HCT116 (cell line): Measurements from ENCODE around the gene SZRD1. TPM values are rescaled to one million over a fixed set of nuclear protein-coding genes. Genes with fewer than 3 reads are reported as not detected.

Experiments used
- ATAC-seq: fragments of 200-7000 bp; cut with Tn5 transposase; 2 replicates; pipeline ENCODE4 v1.9.1; 2020; ENCODE audit warnings: mild to moderate bottlenecking, moderate library complexity
- BruUV-seq: library from RNA; stranded (reverse); fragments of 400-500 nt; replicated peaks from 2 replicates; lab custom pipeline; 2021; lab: Mats Ljungman, UMichigan
- CTCF ChIA-PET: fragments of 300-600 bp; sonication (Branson Sonifier 250); formaldehyde crosslinking; loops from one replicate; lab custom pipeline; 2021; ENCODE audit warnings: antibody characterized with exemption; lab: Charles Lee
- POLR2A ChIA-PET: fragments of 300-600, 350-600 bp; sonication (Branson Sonifier 250); formaldehyde crosslinking; loops from one replicate; lab custom pipeline; 2021; ENCODE audit warnings: antibody characterized with exemption; lab: Charles Lee
- RAD21 ChIA-PET, 2 experiments: fragments of 300-600 bp; sonication (Branson Sonifier 250); formaldehyde crosslinking; loops; one replicate each; lab custom pipeline; 2023; ENCODE audit warnings: low total read pairs in 2 of 2; ENCODE audit not compliant: uncharacterized antibody in 2 of 2, unreplicated experiment in 2 of 2, low non-redundant PET in 1 of 2; lab: Charles Lee
- DNase-seq: peaks from one replicate; pipeline ENCODE4 v3.0.0-alpha.2; 2010; ENCODE audit warnings: low read depth, low spot score
- H2AFZ ChIP-seq: fragments of 200-600 bp; shearing (Covaris generic), sonication (generic); 2 replicates; pipeline ENCODE4 v1.6.1; 2017; ENCODE audit warnings: low read depth, mixed run types, mixed read lengths, antibody characterized with exemption, low read length; ENCODE audit not compliant: poor library complexity, severe bottlenecking
- H3K27ac ChIP-seq: 2 replicates; pipeline ENCODE4 v1.5.1; 2012; ENCODE audit warnings: low read depth, low read length
- H3K27me3 ChIP-seq: fragments of 200-600 bp; sonication (generic); 2 replicates; pipeline ENCODE4 v1.6.1; 2016; ENCODE audit warnings: mixed run types, low read length, mixed read lengths; ENCODE audit not compliant: insufficient read depth
- H3K36me3 ChIP-seq, 2 experiments: fragments of 200-500 bp in 1 of 2; fragments of 200-600 bp in 1 of 2; sonication (Bioruptor generic) in 1 of 2; sonication (generic) in 1 of 2; 2 replicates each; pipeline versions ENCODE4 v1.5.1 to v1.6.1; 2014 to 2016; ENCODE audit warnings: low read length in 2 of 2, inconsistent platforms in 1 of 2, mixed read lengths in 1 of 2, mixed run types in 1 of 2; ENCODE audit not compliant: insufficient read depth in 2 of 2, control insufficient read depth in 1 of 2
- H3K4me1 ChIP-seq, 2 experiments: fragments of 200-600 bp in 1 of 2; sonication (generic) in 1 of 2; 2 replicates each; pipeline versions ENCODE4 v1.5.1 to v1.6.1; 2012 to 2017; ENCODE audit warnings: low read length in 2 of 2, inconsistent platforms in 1 of 2, mild to moderate bottlenecking in 1 of 2, mixed read lengths in 1 of 2, mixed run types in 1 of 2, moderate library complexity in 1 of 2; ENCODE audit not compliant: insufficient read depth in 2 of 2, control insufficient read depth in 1 of 2
- H3K4me2 ChIP-seq: fragments of 200-600 bp; sonication (generic); 2 replicates; pipeline ENCODE4 v1.6.1; 2017; ENCODE audit warnings: mixed run types, low read length, mixed read lengths
- H3K4me3 ChIP-seq, 2 experiments: fragments of 200-600 bp in 1 of 2; sonication (generic) in 1 of 2; replicated peaks in 1 of 2; 2 replicates each; pipeline ENCODE4 v1.5.1; 2011 to 2016; ENCODE audit warnings: low read length in 2 of 2, control low read depth in 1 of 2, low read depth in 1 of 2, mild to moderate bottlenecking in 1 of 2, mixed read lengths in 1 of 2, mixed run types in 1 of 2
- H3K79me2 ChIP-seq: fragments of 200-600 bp; sonication (generic); 2 replicates; pipeline ENCODE4 v1.6.1; 2017; ENCODE audit warnings: mild to moderate bottlenecking, mixed run types, low read length, moderate library complexity, mixed read lengths; ENCODE audit not compliant: insufficient read depth
- H3K9ac ChIP-seq: fragments of 200-600 bp; sonication (generic); 2 replicates; pipeline ENCODE4 v1.6.1; 2016; ENCODE audit warnings: low read length, mixed read lengths
- H3K9me2 ChIP-seq: fragments of 200-600 bp; sonication (generic), shearing (Covaris generic); 2 replicates; pipeline ENCODE4 v1.6.1; 2017; ENCODE audit warnings: mixed run types, mild to moderate bottlenecking, moderate library complexity; ENCODE audit not compliant: insufficient read depth
- H3K9me3 ChIP-seq, 2 experiments: fragments of 200-500 bp in 1 of 2; fragments of 200-600 bp in 1 of 2; sonication (Bioruptor generic) in 1 of 2; sonication (generic) in 1 of 2; 2 replicates each; pipeline ENCODE4 v1.6.1; 2014 to 2017; ENCODE audit warnings: low read length in 2 of 2, mixed read lengths in 2 of 2, inconsistent platforms in 1 of 2, low read depth in 1 of 2, mild to moderate bottlenecking in 1 of 2, mixed run types in 1 of 2, moderate library complexity in 1 of 2; ENCODE audit not compliant: control insufficient read depth in 1 of 2, insufficient read depth in 1 of 2
- H4K20me1 ChIP-seq: fragments of 200-600 bp; sonication (generic), shearing (Covaris generic); 2 replicates; pipeline ENCODE4 v1.6.1; 2017; ENCODE audit warnings: mixed run types, mild to moderate bottlenecking, moderate library complexity; ENCODE audit not compliant: insufficient read depth
- ATF3 ChIP-seq: IDR thresholded peaks from 2 replicates; pipeline ENCODE4 v1.6.1; 2012
- CBX3 ChIP-seq: IDR thresholded peaks from 2 replicates; pipeline ENCODE4 v1.6.1; 2012; ENCODE audit warnings: low read depth
- CEBPB ChIP-seq: IDR thresholded peaks from 2 replicates; pipeline ENCODE4 v1.6.1; 2012; ENCODE audit warnings: low read depth
- EGR1 ChIP-seq: IDR thresholded peaks from 2 replicates; pipeline ENCODE4 v1.6.1; 2012; ENCODE audit warnings: low read depth
- EZH2phosphoT487 ChIP-seq: fragments of 200-600 bp; IDR thresholded peaks from 2 replicates; pipeline ENCODE4 v1.6.1; 2018; ENCODE audit warnings: antibody characterized with exemption, borderline replicate concordance
- JUND ChIP-seq: IDR thresholded peaks from 2 replicates; pipeline ENCODE4 v1.6.1; 2012
- MAX ChIP-seq: IDR thresholded peaks from 2 replicates; pipeline ENCODE4 v1.6.1; 2012
- REST ChIP-seq: IDR thresholded peaks from 2 replicates; pipeline ENCODE4 v1.6.1; 2012; ENCODE audit warnings: low read depth
- SIN3A ChIP-seq: IDR thresholded peaks from 2 replicates; pipeline ENCODE4 v1.6.1; 2012; ENCODE audit warnings: low read depth
- SP1 ChIP-seq: IDR thresholded peaks from 2 replicates; pipeline ENCODE4 v1.6.1; 2012; ENCODE audit warnings: low read depth
- ZFX ChIP-seq: fragments of 450-650 bp; IDR thresholded peaks from 2 replicates; pipeline ENCODE4 v1.6.1; 2017
- ZNF274 ChIP-seq: fragments of 200-500 bp; sonication (Bioruptor generic); IDR thresholded peaks from 2 replicates; pipeline ENCODE4 v1.6.1; 2014; ENCODE audit warnings: mild to moderate bottlenecking, low read depth, low read length, inconsistent platforms
- intact Hi-C: fragments of 100-400 bp; cut with micrococcal nuclease; formaldehyde crosslinking; loops from 2 replicates; pipeline ENCODE4 v1.10.0; 2022
- total RNA-seq: library from RNA; stranded (reverse); gene quantifications from one replicate; pipeline ENCODE4 v1.2.1, GENCODE V29; 2021; ENCODE audit not compliant: unreplicated experiment

The SZRD1 gene
- total RNA-seq, 1 experiment from 2014 or later = 141 TPM

GRCh38 chr1:16433030-16433429 lies 66.0 kb downstream of the SZRD1 start:
- DNase-seq (no peak), ATAC-seq (no peak)
- ChIA-PET POLR2A (no interaction called here), RAD21 (no interaction called here), CTCF (no interaction called here)
- Histone ChIP-seq H3K4me2 (no peak overlapping the region), H3K4me3 (no peak overlapping the region), H3K36me3 (no peaks in the 10 kb centered on the region), H3K4me1 (peaks cover 0 to 4% of the 10 kb centered on the region in 2 experiments; a peak in 1 of 4 replicates), H3K27me3 (no peaks in the 10 kb centered on the region), H3K27ac (no peak overlapping the region), H3K9me3 (no peaks in the 10 kb centered on the region), H3K9me2 (no peaks in the 10 kb centered on the region), H4K20me1 (no peaks in the 10 kb centered on the region), H2AFZ (no peak overlapping the region), H3K9ac (no peak overlapping the region), H3K79me2 (no peaks in the 10 kb centered on the region)
- intact Hi-C loops = no loop called here
- TF ChIP-seq REST (no peak), EZH2phosphoT487 (no peak), ZNF274 (no peak), ZFX (no peak)
- no TSS peak for BruUV-seq

GRCh38 chr1:16434007-16434406 lies 67.0 kb downstream of the SZRD1 start:
- no peaks in the 10 kb centered on the region for H3K36me3 ChIP-seq
- H3K27me3 ChIP-seq = no peaks in the 10 kb centered on the region
- no peaks in the 10 kb centered on the region for H3K79me2 ChIP-seq
- H3K9ac ChIP-seq = no peak overlapping the region
- DNase-seq (no peak), ATAC-seq (no peak)
- CTCF ChIA-PET = no interaction called here
- POLR2A ChIA-PET = no interaction called here
- H3K4me1 ChIP-seq = peaks cover 0 to 4% of the 10 kb centered on the region in 2 experiments; a peak in 1 of 4 replicates
- no TSS peak for BruUV-seq
- intact Hi-C loops = no loop called here
- no peaks in the 10 kb centered on the region for H4K20me1 ChIP-seq
- H3K9me2 ChIP-seq = no peaks in the 10 kb centered on the region
- no peak overlapping the region for H3K4me3 ChIP-seq
- TF ChIP-seq MAX = no peak
- no peak for TF ChIP-seq ATF3
- TF ChIP-seq CEBPB = no peak
- TF ChIP-seq JUND = no peak
- no peak for TF ChIP-seq EGR1
- no peak for TF ChIP-seq ZNF274
- no peak for TF ChIP-seq SIN3A
- no peak for TF ChIP-seq ZFX
- no peak for TF ChIP-seq CBX3
- TF ChIP-seq SP1 = no peak
- H3K4me2 ChIP-seq = no peak overlapping the region
- H3K9me3 ChIP-seq = no peaks in the 10 kb centered on the region
- no peak overlapping the region for H2AFZ ChIP-seq
- RAD21 ChIA-PET = interaction anchor here in 1 of 2 experiments (0.7 kb wide), 1 partner anchor 9 kb away, joined by 3 read pairs; no protein-coding TSS in a partner anchor
- H3K27ac ChIP-seq = no peak overlapping the region
